ENCODE data around the gene CAPN13. TPM values are rescaled to one million over a fixed set of nuclear protein-coding genes. Genes with fewer than 3 reads are reported as not detected.

Gene CAPN13
- total RNA-seq, 2 experiments from 2014 or later = not detected

- DNase-seq = no peak
- Mint-ChIP-seq H3K4me3 (no peak overlapping the region), H3K9me3 (no peaks in the 10 kb centered on the region), H3K36me3 (ENCODE audit: low read depth) (no peaks in the 10 kb centered on the region), H3K27me3 (no peaks in the 10 kb centered on the region), H3K4me1 (ENCODE audit: low read depth) (peaks cover 12% of the 10 kb centered on the region), H3K27ac (no peak overlapping the region)
- ATAC-seq = no peak
- ChIA-PET CTCF (interaction anchor here (0.8 to 15.3 kb wide), 5 partner anchors 11 to 618 kb away, joined by 3 to 563 read pairs (median 93); no protein-coding TSS in a partner anchor), POLR2A (no interaction called here)
- no peak for TF ChIP-seq CTCF (IDR thresholded peaks at IDR 0.05)
- intact Hi-C loops (cut with micrococcal nuclease) = loop anchor here (10.0 kb wide), 1 partner anchor 808 kb away; no protein-coding TSS in a partner anchor
Measured at GRCh38 chr2:30716123-30716900, 90.9 kb downstream of the CAPN13 start.

GRCh38 chr2:30714811-30715709, 92.2 kb downstream of the CAPN13 start:
- ATAC-seq (peak; percentile 29), DNase-seq (peak; percentile 37)
- ChIA-PET POLR2A (no interaction called here), CTCF (interaction anchor here (0.8 to 15.3 kb wide), 14 partner anchors 8 to 619 kb away, joined by 3 to 563 read pairs (median 9); no protein-coding TSS in a partner anchor)
- Mint-ChIP-seq H3K27ac (peak overlapping the region; percentile 31), H3K4me3 (no peak overlapping the region), H3K4me1 (ENCODE audit: low read depth) (peaks cover 12% of the 10 kb centered on the region), H3K9me3 (no peaks in the 10 kb centered on the region), H3K36me3 (ENCODE audit: low read depth) (no peaks in the 10 kb centered on the region), H3K27me3 (no peaks in the 10 kb centered on the region)
- intact Hi-C loops (cut with micrococcal nuclease) = loop anchor here (5.0 to 10.0 kb wide), 3 partner anchors 147 to 810 kb away; no protein-coding TSS in a partner anchor
- TF ChIP-seq CTCF (IDR thresholded peaks at IDR 0.05) = no peak

- ATAC-seq (no peak), DNase-seq (no peak)
- ChIA-PET POLR2A (interaction anchor here (0.6 to 1.7 kb wide), 2 partner anchors 549 to 590 kb away, joined by 3 to 7 read pairs; no protein-coding TSS in a partner anchor), CTCF (interaction anchor here (0.7 to 15.3 kb wide), 23 partner anchors 9 to 622 kb away, joined by 3 to 563 read pairs (median 5); partner anchors contain the start of gene GALNT14)
- Mint-ChIP-seq H3K36me3 (ENCODE audit: low read depth) (no peaks in the 10 kb centered on the region), H3K4me1 (ENCODE audit: low read depth) (peaks cover 12% of the 10 kb centered on the region), H3K27ac (peak overlapping the region; percentile 24), H3K9me3 (no peaks in the 10 kb centered on the region), H3K4me3 (no peak overlapping the region), H3K27me3 (no peaks in the 10 kb centered on the region)
- intact Hi-C loops (cut with micrococcal nuclease) = loop anchor here (5.0 to 10.0 kb wide), 3 partner anchors 149 to 811 kb away; no protein-coding TSS in a partner anchor
- no peak for TF ChIP-seq CTCF (IDR thresholded peaks at IDR 0.05)
Measured at GRCh38 chr2:30713698-30714097, 93.5 kb downstream of the CAPN13 start.

- peaks cover 12% of the 10 kb centered on the region for H3K4me1 Mint-ChIP-seq (ENCODE audit: low read depth)
- no peaks in the 10 kb centered on the region for H3K9me3 Mint-ChIP-seq
- ChIA-PET CTCF (interaction anchor here (0.5 to 15.3 kb wide), 126 partner anchors 10 to 811 kb away, joined by 3 to 563 read pairs (median 4); partner anchors contain the start of genes EHD3, GALNT14, LBH and LCLAT1), POLR2A (interaction anchor here (1.0 kb wide), 1 partner anchor 557 kb away, joined by 4 read pairs; no protein-coding TSS in a partner anchor)
- ATAC-seq = peak; percentile 91
- no peaks in the 10 kb centered on the region for H3K36me3 Mint-ChIP-seq (ENCODE audit: low read depth)
- peak; percentile 100 for TF ChIP-seq CTCF (IDR thresholded peaks at IDR 0.05)
- intact Hi-C loops (cut with micrococcal nuclease) = loop anchor here (2.0 to 10.0 kb wide), 4 partner anchors 151 to 813 kb away; no protein-coding TSS in a partner anchor
- no peak overlapping the region for H3K27ac Mint-ChIP-seq
- H3K27me3 Mint-ChIP-seq = no peaks in the 10 kb centered on the region
- H3K4me3 Mint-ChIP-seq = no peak overlapping the region
- peak; percentile 93 for DNase-seq
Measured at GRCh38 chr2:30711646-30712085, 95.6 kb downstream of the CAPN13 start.
